ENCODE results near the gene CLCA2. TPM values are rescaled to one million over a fixed set of nuclear protein-coding genes. Genes with fewer than 3 reads are reported as not detected.
A peak's percentile ranks its signal among the peaks of the same experiment; 100 is the strongest.

The CLCA2 gene
- total RNA-seq, 1 donor from 2014 or later, result 15.3 TPM

DNA sequence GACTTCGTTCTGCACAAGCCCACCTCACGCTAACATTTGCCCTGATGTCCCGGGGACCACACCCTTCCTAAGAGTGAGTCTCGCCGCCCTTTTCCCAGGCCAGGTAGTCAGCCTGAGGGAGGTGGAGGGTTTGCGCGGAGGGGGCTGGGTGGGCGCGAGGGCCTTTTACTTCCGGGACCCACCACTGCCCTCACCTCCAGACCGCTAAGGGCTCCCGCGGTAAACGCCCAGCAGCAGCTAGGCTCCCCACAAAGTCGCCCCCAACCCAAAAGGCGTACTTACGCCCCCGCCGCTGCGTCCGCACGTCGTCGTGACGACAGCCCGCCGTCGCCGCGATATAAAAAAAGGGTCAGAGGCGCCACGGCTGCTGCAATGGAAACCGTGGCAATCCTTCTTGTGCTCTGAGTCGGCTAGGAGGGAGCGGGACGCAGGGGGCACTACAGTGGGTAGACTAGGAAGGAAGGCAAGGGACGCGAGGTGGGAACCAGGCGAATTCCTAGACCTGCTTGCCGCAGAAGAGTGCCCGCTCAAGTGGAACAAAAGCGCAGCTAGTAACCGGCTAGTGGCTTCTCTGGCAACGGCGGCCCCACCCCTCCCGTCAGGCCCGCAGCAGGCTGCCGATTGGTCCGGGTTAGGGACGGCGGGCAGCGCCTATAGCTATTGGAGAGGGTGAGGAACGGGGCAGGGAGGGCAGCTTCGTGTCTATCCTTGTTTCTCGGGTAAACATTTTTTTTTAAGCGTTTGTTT is 28.0 kb upstream of the CLCA2 start, which contains the start of gene ODF2L:
Gene ODF2L (minus strand): TSS at position 573 of the 747 bp plus-strand sequence. CDS start 9,296 bp downstream, outside the sequence.
- FAIRE-seq (no peak), DNase-seq (ENCODE audit: low read depth) (peak; percentile 76)
- H3K27me3 ChIP-seq (ENCODE audit: control insufficient read depth, insufficient read depth, low read length), result no peaks in the 10 kb centered on the region
- H3K36me3 ChIP-seq (ENCODE audit: control insufficient read depth, insufficient read depth, low read length), result no peaks in the 10 kb centered on the region
- TF ChIP-seq, protein P1, sequence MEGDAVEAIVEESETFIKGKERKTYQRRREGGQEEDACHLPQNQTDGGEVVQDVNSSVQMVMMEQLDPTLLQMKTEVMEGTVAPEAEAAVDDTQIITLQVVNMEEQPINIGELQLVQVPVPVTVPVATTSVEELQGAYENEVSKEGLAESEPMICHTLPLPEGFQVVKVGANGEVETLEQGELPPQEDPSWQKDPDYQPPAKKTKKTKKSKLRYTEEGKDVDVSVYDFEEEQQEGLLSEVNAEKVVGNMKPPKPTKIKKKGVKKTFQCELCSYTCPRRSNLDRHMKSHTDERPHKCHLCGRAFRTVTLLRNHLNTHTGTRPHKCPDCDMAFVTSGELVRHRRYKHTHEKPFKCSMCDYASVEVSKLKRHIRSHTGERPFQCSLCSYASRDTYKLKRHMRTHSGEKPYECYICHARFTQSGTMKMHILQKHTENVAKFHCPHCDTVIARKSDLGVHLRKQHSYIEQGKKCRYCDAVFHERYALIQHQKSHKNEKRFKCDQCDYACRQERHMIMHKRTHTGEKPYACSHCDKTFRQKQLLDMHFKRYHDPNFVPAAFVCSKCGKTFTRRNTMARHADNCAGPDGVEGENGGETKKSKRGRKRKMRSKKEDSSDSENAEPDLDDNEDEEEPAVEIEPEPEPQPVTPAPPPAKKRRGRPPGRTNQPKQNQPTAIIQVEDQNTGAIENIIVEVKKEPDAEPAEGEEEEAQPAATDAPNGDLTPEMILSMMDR (IDR thresholded peaks at IDR 0.05; ENCODE audit: insufficient read depth, low read length, severe bottlenecking), result no peak
- peak within 1 kb of the TSS; percentile 77 for H3K4me3 ChIP-seq (ENCODE audit: low read depth, low read length)

DNA sequence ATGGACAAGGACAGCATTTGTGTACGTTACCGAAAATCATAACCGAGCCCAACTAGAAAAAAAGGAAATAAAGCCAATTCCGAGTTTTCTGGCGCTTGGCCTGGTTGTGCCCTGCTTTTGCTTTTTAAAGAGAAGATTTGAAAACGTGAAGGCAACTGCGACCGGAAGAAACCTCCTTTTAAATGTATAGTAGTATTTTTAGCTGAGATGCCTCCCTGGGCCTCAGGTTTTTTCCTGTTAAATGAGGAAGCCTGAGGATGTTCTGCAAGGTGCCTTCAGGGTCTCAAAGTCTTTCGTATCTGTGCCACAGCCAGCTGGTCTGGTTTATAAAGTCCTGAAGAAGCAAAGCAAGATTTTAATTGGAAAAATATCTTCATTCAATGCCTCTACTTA is 27.5 kb upstream of the CLCA2 start:
- Histone ChIP-seq H3K4me3 (ENCODE audit: low read depth, low read length) (peak overlapping the region; percentile 77), H3K27me3 (ENCODE audit: control insufficient read depth, insufficient read depth, low read length) (no peaks in the 10 kb centered on the region), H3K36me3 (ENCODE audit: control insufficient read depth, insufficient read depth, low read length) (no peaks in the 10 kb centered on the region)
- TF ChIP-seq, protein P1 (IDR thresholded peaks at IDR 0.05; ENCODE audit: insufficient read depth, low read length, severe bottlenecking), result no peak
- FAIRE-seq (no peak), DNase-seq (ENCODE audit: low read depth) (no peak)

DNA sequence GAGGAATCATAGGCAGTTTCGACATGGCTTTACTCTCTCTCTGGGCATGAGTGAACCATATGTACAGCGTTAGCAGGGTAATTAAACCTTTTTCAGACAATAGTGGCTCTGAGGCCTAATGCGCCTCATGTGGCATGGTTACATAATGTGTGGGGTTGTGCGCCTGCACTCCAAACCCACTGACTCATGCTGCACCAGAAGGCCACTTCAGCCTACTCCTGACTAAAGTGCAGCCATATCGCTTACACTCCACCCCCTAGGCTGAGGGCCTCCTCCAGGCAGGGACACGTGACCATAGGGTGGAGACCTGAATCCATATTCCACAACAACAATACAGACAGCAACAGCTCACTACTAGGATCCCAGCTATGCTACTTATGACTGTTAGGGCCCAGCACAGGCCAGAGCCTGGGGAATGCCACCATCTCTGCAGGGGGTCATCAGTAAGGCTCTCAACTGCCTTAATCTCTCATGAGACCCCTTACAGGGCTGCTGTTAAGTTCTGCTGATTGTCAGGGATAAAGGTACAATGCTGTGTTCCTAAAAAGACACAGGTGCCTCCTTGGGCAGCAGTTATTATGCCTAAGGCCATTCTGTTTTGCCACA is 14.5 kb upstream of the CLCA2 start:
- Histone ChIP-seq H3K27me3 (ENCODE audit: control insufficient read depth, insufficient read depth, low read length) (no peaks in the 10 kb centered on the region), H3K4me3 (ENCODE audit: low read depth, low read length) (no peak overlapping the region), H3K36me3 (ENCODE audit: control insufficient read depth, insufficient read depth, low read length) (no peaks in the 10 kb centered on the region)
- FAIRE-seq, result no peak
- TF ChIP-seq, protein P1 (IDR thresholded peaks at IDR 0.05; ENCODE audit: insufficient read depth, low read length, severe bottlenecking), result no peak
- DNase-seq (ENCODE audit: low read depth), result peak; percentile 59

DNA sequence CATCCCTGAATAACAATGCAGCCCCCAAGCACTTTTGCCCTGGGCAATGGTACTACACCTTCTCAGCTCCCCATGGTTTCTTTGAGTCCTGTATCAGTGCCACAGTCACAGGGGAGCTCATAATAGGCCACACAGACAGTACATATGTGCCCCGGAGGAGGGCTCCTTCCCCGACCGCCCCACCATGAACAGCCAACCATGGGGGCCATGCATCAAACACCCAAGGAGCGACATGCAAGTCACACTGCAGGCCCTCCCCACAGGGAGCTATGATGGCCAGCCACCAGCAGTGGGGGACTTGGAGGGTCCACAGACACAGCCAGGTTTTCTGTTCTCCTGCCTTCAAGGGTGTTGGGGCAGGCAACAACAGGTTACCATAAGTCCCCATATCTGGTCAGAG is 13.1 kb upstream of the CLCA2 start:
- DNase-seq (ENCODE audit: low read depth), result no peak
- H3K27me3 ChIP-seq (ENCODE audit: control insufficient read depth, insufficient read depth, low read length), result no peaks in the 10 kb centered on the region
- TF ChIP-seq, protein P1 (IDR thresholded peaks at IDR 0.05; ENCODE audit: insufficient read depth, low read length, severe bottlenecking), result no peak
- FAIRE-seq, result no peak
- H3K4me3 ChIP-seq (ENCODE audit: low read depth, low read length), result no peak overlapping the region
- no peaks in the 10 kb centered on the region for H3K36me3 ChIP-seq (ENCODE audit: control insufficient read depth, insufficient read depth, low read length)

DNA sequence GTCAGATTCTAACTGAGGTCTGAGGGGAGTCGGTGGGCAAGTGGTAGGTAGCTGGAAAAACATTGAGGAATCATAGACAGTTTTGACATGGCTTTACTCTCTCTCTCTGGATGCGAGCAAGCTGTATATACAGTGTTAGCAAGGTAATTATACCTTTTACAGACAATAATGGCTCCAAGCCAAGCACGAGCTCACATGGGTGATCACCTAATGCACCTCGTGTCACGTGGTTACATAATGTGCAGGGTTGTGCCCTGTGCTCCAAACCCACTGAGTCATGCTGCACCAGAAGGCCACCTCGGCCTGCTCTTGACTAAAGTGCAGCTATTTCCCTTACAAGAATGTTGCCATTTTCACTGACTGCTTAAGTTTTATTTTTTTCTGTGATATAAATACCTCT is 7.6 kb upstream of the CLCA2 start:
- DNase-seq (ENCODE audit: low read depth) (peak; percentile 81), FAIRE-seq (no peak)
- TF ChIP-seq, protein P1 (IDR thresholded peaks at IDR 0.05; ENCODE audit: insufficient read depth, low read length, severe bottlenecking), result no peak

More for the DNA sequence above, 7.6 kb upstream of the CLCA2 start:
- Histone ChIP-seq H3K27me3 (ENCODE audit: control insufficient read depth, insufficient read depth, low read length) (no peaks in the 10 kb centered on the region), H3K36me3 (ENCODE audit: control insufficient read depth, insufficient read depth, low read length) (no peaks in the 10 kb centered on the region), H3K4me3 (ENCODE audit: low read depth, low read length) (no peak overlapping the region)
